ENCODE results near the gene ABHD1. TPM values are rescaled to one million over a fixed set of nuclear protein-coding genes. Genes with fewer than 3 reads are reported as not detected.
"Not testable (repeated sequence)": the region's sequence is repeated elsewhere in the genome, so short reads cannot be mapped to it uniquely, and the experiment has no call there.

The ABHD1 gene
- total RNA-seq, 2 experiments from 2014 or later, result 0.34 to 0.40 TPM

DNA sequence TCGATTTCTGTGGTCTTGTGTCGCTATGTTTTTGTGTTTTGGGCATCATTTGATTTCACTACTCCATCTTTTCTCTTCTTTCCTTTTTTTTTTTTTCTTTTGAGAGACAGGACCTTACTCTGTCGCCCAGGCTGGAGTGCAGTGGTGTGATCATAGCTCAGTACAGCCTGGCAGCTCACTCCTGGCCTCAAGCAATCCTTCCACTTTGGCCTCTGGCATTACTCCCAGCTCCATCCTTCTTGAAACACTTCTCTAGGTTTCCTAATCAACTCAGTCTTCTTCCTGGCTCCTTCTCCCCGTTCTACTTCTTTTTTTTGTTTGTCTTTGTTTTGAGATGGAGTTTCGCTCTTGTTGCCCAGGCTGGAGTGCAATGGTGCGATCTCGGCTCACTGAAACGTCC is 51.7 kb downstream of the ABHD1 start:
- ChIA-PET CTCF (no interaction called here), POLR2A (no interaction called here)

DNA sequence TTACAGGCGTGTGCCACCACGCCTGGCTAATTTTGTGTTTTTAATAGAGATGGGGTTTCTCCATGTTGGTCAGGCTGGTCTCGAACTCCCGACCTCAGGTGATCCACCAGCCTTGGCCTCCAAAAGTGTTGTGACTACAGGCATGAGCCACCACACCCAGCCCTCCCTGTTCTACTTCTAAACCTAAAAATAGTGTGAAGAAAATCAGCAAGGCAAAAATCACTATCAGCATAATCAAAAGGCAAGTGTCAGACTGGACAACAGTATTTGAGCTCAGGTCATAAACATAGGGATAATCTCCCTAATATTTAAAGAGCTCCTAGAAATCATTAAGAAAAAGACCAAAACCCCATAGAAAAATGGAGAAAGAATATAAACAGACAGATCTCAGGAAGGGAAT is 52.2 kb downstream of the ABHD1 start:
- POLR2A ChIA-PET, result not testable (repeated sequence)

DNA sequence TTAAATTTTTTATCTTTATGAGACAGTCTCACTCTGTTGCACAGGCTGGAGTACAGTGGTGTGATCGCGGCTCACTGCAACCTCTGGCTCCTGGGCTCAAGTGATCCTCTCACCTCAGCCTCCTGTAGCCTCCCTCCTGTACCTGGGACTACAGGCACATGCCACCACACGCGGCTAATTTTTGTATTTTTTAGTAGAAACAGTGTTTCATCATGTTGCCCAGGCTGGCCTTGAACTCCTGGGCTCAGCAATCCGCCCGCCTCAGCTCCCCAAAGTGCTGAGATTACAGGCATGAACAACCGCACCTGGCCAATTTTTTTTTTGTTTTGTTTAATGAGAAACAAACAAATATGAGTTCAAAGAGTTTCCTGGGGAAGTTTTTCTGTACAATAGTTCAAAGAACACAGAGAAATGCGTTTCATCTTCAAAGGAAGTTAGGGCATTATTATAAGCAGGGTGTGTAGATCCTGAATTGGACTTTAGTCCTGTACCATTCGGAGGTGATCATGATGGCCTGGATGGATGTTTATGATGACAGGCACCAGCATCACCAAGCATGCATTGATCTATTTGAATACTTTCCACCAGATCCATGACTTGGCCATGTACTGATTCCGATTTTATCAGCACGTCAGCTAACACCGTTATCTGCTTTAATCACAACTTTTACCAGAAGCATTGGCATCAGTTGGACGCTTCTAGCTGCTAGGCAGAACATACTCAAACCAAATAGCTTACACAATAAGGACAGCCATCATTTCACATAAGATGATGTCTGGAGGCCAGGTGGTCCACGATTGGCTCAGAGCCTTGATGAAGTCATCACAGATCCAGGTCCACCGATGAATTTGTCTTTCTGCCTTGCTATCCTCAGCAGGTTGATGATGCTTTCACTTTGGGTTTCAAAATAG is 54.1 kb downstream of the ABHD1 start:
- CTCF ChIA-PET, result interaction anchor here (0.6 to 1.2 kb wide), 2 partner anchors 24 to 102 kb away, joined by 3 read pairs; no protein-coding TSS in a partner anchor

More for the DNA sequence above, 52.2 kb downstream of the ABHD1 start:
- CTCF ChIA-PET, result not testable (repeated sequence)

DNA sequence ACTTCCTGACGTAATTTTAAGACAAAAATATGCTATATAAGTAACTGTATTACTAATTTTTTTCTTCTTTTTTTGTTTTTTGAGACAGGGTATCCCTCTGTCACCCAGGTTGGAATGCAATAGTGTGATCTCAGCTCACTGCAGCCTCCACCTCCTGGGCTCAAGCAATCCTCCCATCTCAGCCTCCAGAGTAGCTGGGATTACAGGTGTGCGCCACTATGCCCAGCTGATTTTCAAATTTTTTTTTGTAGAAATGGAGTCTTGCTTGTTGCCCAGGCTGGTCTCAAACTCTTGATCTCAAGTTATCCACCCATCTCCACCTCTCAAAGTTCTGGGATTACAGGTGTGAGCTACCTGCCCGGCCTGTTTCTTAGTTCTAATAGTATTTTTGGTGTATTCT is 54.9 kb downstream of the ABHD1 start:
- ChIA-PET POLR2A (no interaction called here), CTCF (interaction anchor here (0.6 to 1.2 kb wide), 2 partner anchors 24 to 101 kb away, joined by 3 read pairs; no protein-coding TSS in a partner anchor)

More for the DNA sequence above, 54.1 kb downstream of the ABHD1 start:
- POLR2A ChIA-PET, result no interaction called here

DNA sequence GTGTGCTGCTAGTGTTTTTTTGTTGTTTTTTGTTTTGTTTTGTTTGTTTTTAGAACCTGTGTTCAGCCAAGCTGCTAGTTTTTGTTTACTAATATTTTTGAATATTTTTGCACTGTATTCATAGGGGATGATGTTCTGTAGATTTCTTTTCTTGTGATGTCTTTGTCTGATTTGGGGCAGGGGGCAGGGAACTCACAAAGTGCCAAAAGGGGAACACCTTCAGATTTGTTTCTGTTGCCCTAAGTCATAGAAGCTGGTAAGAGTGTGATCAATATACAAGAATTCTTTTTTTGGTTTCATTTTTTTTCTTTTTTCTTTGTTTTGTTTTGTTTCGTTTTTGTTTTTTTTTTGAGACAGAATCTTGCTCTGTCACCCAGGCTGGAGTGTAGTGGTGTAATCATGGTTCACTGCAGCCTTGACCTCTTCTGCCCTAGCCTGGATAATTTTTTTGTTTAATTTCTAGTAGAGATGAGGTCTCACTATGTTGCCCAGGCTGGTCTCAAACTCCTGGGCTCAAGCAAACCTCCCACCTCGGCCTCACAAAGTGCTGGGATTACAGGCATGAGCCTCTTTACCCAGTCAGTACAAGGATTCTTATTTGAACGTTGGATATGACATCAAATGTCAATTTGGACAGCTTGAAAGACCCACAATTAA is 55.9 kb downstream of the ABHD1 start:
- POLR2A ChIA-PET, result no interaction called here
- CTCF ChIA-PET, result no interaction called here

Other genes starting within 250 kb of the ABHD1 start
- 1 to 10 TPM; 2.4 to 3.8 TPM for gene MAPRE3, start 153.2 kb upstream of the ABHD1 start, total RNA-seq
- 10 to 100 TPM; 74.4 to 75.0 TPM for gene TMEM214, start 90.8 kb upstream of the ABHD1 start, total RNA-seq
- gene AGBL5, start 72.1 kb upstream of the ABHD1 start, total RNA-seq, result 10 to 100 TPM; 15.1 to 15.8 TPM
- 100 to 1,000 TPM; 338 to 350 TPM for gene OST4, start 52.2 kb upstream of the ABHD1 start, total RNA-seq
- under 1 TPM; 0.48 to 0.69 TPM for gene EMILIN1, start 45.2 kb upstream of the ABHD1 start, total RNA-seq
- 10 to 100 TPM; 14.1 to 15.2 TPM for gene KHK, start 37.0 kb upstream of the ABHD1 start, total RNA-seq
- 1 to 10 TPM; 4.7 to 7.0 TPM for gene CGREF1, start 4.7 kb upstream of the ABHD1 start, total RNA-seq
- gene PREB, start 10.8 kb downstream of the ABHD1 start, total RNA-seq, result 10 to 100 TPM; 72.0 to 77.0 TPM
- gene PRR30, start 15.6 kb downstream of the ABHD1 start, total RNA-seq, result not detected
- not detected for gene TCF23, start 25.2 kb downstream of the ABHD1 start, total RNA-seq
- gene ATRAID, start 88.2 kb downstream of the ABHD1 start, total RNA-seq, result 10 to 100 TPM; 95.3 to 96.0 TPM
- 10 to 100 TPM; 91.3 to 94.1 TPM for gene SLC5A6, start 88.5 kb downstream of the ABHD1 start, total RNA-seq
- gene CAD, start 93.6 kb downstream of the ABHD1 start, total RNA-seq, result 100 to 1,000 TPM; 156 to 158 TPM
- under 1 TPM; 0.23 to 0.59 TPM for gene SLC30A3, start 139.2 kb downstream of the ABHD1 start, total RNA-seq
- not detected for gene DNAJC5G, start 151.6 kb downstream of the ABHD1 start, total RNA-seq
- gene TRIM54, start 158.6 kb downstream of the ABHD1 start, total RNA-seq, result under 1 TPM; 0.15 to 0.30 TPM
- 1 to 10 TPM; 1.0 to 1.1 TPM for gene UCN, start 184.6 kb downstream of the ABHD1 start, total RNA-seq
- gene MPV17, start 199.3 kb downstream of the ABHD1 start, total RNA-seq, result 10 to 100 TPM; 89.3 to 92.8 TPM
- 10 to 100 TPM; 76.1 to 76.6 TPM for gene GTF3C2, start 232.9 kb downstream of the ABHD1 start, total RNA-seq
- gene EIF2B4, start 246.5 kb downstream of the ABHD1 start, total RNA-seq, result 10 to 100 TPM; 43.6 to 46.6 TPM
- 100 to 1,000 TPM; 111 to 112 TPM for gene SNX17, start 246.8 kb downstream of the ABHD1 start, total RNA-seq

Data from activated CD8-positive, alpha-beta memory T cell treated with anti-CD3 and anti-CD28 coated beads for 36 hours (primary cell).